Measurements from ENCODE around the gene TRIO. TPM values are rescaled to one million over a fixed set of nuclear protein-coding genes. Genes with fewer than 3 reads are reported as not detected.

TRIO gene
- total RNA-seq, 2 experiments from 2014 or later: 4.1 to 6.5 TPM

DNA sequence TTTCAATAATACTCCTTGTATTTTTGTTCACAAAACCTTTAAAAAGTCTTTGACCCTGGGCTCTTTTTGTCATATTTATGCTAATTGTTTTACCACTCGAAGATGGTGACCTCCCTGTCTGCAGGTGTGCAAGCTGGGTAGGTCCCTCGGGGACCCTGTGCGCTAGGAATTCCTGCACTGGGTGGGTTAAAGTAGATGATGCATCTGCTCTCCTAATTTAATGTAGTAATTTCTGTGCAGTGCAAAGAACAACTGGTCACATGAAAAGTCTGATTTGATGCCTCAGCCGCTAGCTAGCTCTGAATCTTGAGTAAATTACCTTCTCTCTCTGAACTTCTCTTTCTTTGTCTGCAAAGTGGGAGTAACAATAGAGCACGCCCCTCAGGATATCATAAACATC is 299.4 kb downstream of the TRIO start:
- no peaks in the 10 kb centered on the region for H3K36me3 ChIP-seq (ENCODE audit: insufficient read depth, low read length)
- H3K4me3 ChIP-seq (ENCODE audit: low read length): no peak overlapping the region
- no peaks in the 10 kb centered on the region for H3K4me1 ChIP-seq (ENCODE audit: insufficient read depth, low read length)
- ATAC-seq (ENCODE audit: poor library complexity): no peak
- Mint-ChIP-seq H3K27me3 (no peaks in the 10 kb centered on the region), H3K4me1 (ENCODE audit: low read depth) (peaks cover 6% of the 10 kb centered on the region), H3K9me3 (no peaks in the 10 kb centered on the region), H3K36me3 (ENCODE audit: low read depth) (no peaks in the 10 kb centered on the region), H3K4me3 (no peak overlapping the region), H3K27ac (no peak overlapping the region)
- ChIA-PET POLR2A (no interaction called here), CTCF (no interaction called here)
- TF ChIP-seq, protein P1, sequence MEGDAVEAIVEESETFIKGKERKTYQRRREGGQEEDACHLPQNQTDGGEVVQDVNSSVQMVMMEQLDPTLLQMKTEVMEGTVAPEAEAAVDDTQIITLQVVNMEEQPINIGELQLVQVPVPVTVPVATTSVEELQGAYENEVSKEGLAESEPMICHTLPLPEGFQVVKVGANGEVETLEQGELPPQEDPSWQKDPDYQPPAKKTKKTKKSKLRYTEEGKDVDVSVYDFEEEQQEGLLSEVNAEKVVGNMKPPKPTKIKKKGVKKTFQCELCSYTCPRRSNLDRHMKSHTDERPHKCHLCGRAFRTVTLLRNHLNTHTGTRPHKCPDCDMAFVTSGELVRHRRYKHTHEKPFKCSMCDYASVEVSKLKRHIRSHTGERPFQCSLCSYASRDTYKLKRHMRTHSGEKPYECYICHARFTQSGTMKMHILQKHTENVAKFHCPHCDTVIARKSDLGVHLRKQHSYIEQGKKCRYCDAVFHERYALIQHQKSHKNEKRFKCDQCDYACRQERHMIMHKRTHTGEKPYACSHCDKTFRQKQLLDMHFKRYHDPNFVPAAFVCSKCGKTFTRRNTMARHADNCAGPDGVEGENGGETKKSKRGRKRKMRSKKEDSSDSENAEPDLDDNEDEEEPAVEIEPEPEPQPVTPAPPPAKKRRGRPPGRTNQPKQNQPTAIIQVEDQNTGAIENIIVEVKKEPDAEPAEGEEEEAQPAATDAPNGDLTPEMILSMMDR (IDR thresholded peaks at IDR 0.05): no peak
- H3K9me3 ChIP-seq (ENCODE audit: control insufficient read depth in 1 of 2, insufficient read depth in 1 of 2, low read length in 2 of 2): no peaks in the 10 kb centered on the region
- DNase-seq: no peak
- no peak overlapping the region for H3K27ac ChIP-seq (ENCODE audit: low read depth in 1 of 2, low read length in 2 of 2)
- H3K27me3 ChIP-seq (ENCODE audit: control insufficient read depth in 1 of 2, insufficient read depth in 2 of 2, low read length in 2 of 2): no peaks in the 10 kb centered on the region
- intact Hi-C loops (cut with DNase I, micrococcal nuclease): no loop called here

DNA sequence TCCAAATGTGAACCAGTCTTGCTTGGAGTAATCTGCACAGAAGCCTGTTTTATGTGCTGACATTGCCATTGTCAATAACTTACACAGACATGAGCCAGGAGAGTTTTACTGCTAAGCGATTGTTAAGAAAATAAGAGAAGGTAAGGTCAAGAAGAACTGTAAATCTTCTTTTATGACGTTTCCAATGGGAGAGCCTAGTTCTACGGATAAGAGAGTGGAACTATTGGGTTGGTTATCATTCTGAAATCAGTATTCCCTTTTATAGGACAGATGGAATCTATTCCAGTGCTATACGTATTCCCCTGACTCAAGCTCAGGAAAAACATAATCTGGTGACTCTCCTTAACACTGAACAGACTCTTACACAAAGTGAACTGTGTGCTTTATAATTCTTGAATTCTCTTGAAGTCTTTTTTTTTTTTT is 300.5 kb downstream of the TRIO start:
- no peak overlapping the region for H3K27ac ChIP-seq (ENCODE audit: low read depth in 1 of 2, low read length in 2 of 2)
- Mint-ChIP-seq H3K36me3 (ENCODE audit: low read depth) (no peaks in the 10 kb centered on the region), H3K27me3 (no peaks in the 10 kb centered on the region), H3K4me1 (ENCODE audit: low read depth) (no peaks in the 10 kb centered on the region), H3K9me3 (no peaks in the 10 kb centered on the region), H3K4me3 (no peak overlapping the region), H3K27ac (no peak overlapping the region)
- TF ChIP-seq, protein P1 (IDR thresholded peaks at IDR 0.05): no peak
- H3K9me3 ChIP-seq (ENCODE audit: control insufficient read depth in 1 of 2, insufficient read depth in 1 of 2, low read length in 2 of 2): no peaks in the 10 kb centered on the region
- ChIA-PET CTCF (no interaction called here), POLR2A (no interaction called here)
- H3K4me1 ChIP-seq (ENCODE audit: insufficient read depth, low read length): no peaks in the 10 kb centered on the region
- no peak for DNase-seq
- H3K36me3 ChIP-seq (ENCODE audit: insufficient read depth, low read length): no peaks in the 10 kb centered on the region
- intact Hi-C loops (cut with DNase I, micrococcal nuclease): no loop called here
- no peaks in the 10 kb centered on the region for H3K27me3 ChIP-seq (ENCODE audit: control insufficient read depth in 1 of 2, insufficient read depth in 2 of 2, low read length in 2 of 2)
- no peak overlapping the region for H3K4me3 ChIP-seq (ENCODE audit: low read length)
- no peak for ATAC-seq (ENCODE audit: poor library complexity)

DNA sequence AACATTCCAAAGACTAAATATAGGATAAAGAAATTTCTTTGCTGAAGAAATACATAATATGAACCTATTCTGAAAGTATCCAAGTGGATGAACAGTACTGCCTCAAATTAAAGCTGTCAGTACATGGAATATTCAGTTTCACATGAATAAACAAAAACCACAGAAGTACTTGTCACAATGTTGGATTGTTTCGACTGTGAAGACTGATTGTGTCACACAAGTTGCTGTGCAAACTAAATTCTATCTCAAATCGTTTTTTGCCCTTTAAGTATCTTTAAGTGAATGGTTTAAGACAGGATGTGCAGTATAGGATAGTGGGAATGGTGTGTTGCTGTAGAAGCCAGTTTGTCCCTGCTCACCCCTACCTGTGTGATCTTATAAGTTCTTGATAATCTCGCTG is 301.0 kb downstream of the TRIO start:
- Mint-ChIP-seq H3K27ac (no peak overlapping the region), H3K4me1 (ENCODE audit: low read depth) (no peaks in the 10 kb centered on the region), H3K4me3 (no peak overlapping the region), H3K9me3 (no peaks in the 10 kb centered on the region), H3K27me3 (no peaks in the 10 kb centered on the region), H3K36me3 (ENCODE audit: low read depth) (no peaks in the 10 kb centered on the region)
- ChIA-PET POLR2A (no interaction called here), CTCF (no interaction called here)
- ATAC-seq (ENCODE audit: poor library complexity) (no peak), DNase-seq (no peak)
- TF ChIP-seq, protein P1 (IDR thresholded peaks at IDR 0.05): no peak
- Histone ChIP-seq H3K4me3 (ENCODE audit: low read length) (no peak overlapping the region), H3K9me3 (ENCODE audit: control insufficient read depth in 1 of 2, insufficient read depth in 1 of 2, low read length in 2 of 2) (no peaks in the 10 kb centered on the region), H3K36me3 (ENCODE audit: insufficient read depth, low read length) (no peaks in the 10 kb centered on the region), H3K27me3 (ENCODE audit: control insufficient read depth in 1 of 2, insufficient read depth in 2 of 2, low read length in 2 of 2) (no peaks in the 10 kb centered on the region), H3K27ac (ENCODE audit: low read depth in 1 of 2, low read length in 2 of 2) (no peak overlapping the region), H3K4me1 (ENCODE audit: insufficient read depth, low read length) (no peaks in the 10 kb centered on the region)
- intact Hi-C loops (cut with DNase I, micrococcal nuclease): no loop called here
